ENCODE measurements around the gene USP54.
"Not testable (repeated sequence)": the region's sequence is repeated elsewhere in the genome, so short reads cannot be mapped to it uniquely, and the experiment has no call there.

USP54 gene, protein sequence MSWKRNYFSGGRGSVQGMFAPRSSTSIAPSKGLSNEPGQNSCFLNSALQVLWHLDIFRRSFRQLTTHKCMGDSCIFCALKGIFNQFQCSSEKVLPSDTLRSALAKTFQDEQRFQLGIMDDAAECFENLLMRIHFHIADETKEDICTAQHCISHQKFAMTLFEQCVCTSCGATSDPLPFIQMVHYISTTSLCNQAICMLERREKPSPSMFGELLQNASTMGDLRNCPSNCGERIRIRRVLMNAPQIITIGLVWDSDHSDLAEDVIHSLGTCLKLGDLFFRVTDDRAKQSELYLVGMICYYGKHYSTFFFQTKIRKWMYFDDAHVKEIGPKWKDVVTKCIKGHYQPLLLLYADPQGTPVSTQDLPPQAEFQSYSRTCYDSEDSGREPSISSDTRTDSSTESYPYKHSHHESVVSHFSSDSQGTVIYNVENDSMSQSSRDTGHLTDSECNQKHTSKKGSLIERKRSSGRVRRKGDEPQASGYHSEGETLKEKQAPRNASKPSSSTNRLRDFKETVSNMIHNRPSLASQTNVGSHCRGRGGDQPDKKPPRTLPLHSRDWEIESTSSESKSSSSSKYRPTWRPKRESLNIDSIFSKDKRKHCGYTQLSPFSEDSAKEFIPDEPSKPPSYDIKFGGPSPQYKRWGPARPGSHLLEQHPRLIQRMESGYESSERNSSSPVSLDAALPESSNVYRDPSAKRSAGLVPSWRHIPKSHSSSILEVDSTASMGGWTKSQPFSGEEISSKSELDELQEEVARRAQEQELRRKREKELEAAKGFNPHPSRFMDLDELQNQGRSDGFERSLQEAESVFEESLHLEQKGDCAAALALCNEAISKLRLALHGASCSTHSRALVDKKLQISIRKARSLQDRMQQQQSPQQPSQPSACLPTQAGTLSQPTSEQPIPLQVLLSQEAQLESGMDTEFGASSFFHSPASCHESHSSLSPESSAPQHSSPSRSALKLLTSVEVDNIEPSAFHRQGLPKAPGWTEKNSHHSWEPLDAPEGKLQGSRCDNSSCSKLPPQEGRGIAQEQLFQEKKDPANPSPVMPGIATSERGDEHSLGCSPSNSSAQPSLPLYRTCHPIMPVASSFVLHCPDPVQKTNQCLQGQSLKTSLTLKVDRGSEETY (N-terminal part only)

GRCh38 chr10:73590881-73591799 lies at the start of gene USP54:
Gene USP54 (minus strand): TSS chr10:73591342. CDS start chr10:73575658, 15,684 bp downstream.
- DNase-seq (ENCODE audit: low spot score) = no peak

- no peak for DNase-seq (ENCODE audit: low spot score)
Observed at GRCh38 chr10:73639286-73639685, 48.1 kb upstream of the USP54 start.

GRCh38 chr10:73635781-73636180 lies 44.6 kb upstream of the USP54 start:
- no peak for DNase-seq (ENCODE audit: low spot score)

DNA sequence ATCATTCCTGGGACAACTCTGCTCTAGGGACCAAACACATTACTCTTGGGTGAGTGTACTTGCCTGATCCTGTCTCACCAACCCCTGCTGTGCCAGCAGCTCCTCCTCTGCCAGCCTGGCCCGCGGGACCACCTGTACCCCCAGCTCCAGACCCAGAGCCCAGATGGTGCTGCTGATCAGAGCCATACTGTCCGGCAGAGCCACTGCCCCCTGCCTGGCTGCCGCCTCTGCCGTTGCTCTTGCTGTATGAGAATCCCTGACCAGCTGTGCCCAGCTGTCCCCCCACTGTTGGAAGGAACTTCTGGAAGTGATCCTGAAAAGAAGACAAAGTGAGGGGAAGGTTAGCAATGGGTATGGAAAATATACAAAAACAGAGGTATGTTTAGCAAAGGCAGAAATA lies 43.3 kb upstream of the USP54 start:
- no peak for DNase-seq (ENCODE audit: low spot score)

DNA sequence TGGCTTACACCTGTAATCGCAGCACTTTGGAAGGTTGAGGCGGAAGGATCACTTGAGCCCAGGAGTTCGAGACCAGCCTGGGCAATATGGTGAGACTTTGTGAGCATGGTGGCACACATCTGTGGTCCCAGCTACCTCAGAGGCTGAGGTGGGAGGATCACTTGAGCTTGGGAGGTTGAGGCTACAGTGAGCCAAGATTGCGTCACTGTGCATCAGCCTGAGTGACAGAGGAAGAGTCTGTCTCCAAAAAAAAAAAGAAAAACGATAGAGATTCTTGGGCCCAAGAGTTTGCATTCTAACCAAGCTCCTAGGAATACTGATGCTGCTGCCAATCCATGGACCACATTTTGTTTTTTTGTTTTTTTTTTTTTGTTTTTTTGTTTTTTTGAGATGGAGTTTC lies 38.0 kb upstream of the USP54 start:
- DNase-seq (ENCODE audit: low spot score) = no peak

DNA sequence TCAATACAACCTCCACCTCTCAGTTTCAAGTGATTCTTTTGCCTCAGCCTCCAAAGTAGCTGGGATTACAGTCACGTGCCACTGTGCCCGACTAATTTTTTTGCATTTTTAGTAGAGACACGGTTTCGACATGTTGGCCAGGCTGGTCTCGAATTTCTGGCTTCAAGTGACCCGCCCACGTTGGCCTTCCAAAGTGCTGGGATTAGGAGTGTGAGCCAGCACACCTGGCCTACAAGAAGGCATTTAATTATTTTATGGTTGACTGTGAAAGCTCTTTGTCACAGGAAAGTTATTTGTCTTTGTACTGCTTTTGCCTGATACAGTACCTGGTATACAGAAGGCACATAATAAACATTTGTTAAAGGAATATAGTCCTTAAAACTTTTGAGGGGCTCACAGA lies 37.3 kb upstream of the USP54 start:
- no peak for DNase-seq (ENCODE audit: low spot score)

- no peak for DNase-seq (ENCODE audit: low spot score)
Observed at GRCh38 chr10:73627300-73627699, 36.2 kb upstream of the USP54 start.

- peak; percentile 98 for DNase-seq (ENCODE audit: low spot score)
Observed at GRCh38 chr10:73625884-73626752, 35.0 kb upstream of the USP54 start.

DNA sequence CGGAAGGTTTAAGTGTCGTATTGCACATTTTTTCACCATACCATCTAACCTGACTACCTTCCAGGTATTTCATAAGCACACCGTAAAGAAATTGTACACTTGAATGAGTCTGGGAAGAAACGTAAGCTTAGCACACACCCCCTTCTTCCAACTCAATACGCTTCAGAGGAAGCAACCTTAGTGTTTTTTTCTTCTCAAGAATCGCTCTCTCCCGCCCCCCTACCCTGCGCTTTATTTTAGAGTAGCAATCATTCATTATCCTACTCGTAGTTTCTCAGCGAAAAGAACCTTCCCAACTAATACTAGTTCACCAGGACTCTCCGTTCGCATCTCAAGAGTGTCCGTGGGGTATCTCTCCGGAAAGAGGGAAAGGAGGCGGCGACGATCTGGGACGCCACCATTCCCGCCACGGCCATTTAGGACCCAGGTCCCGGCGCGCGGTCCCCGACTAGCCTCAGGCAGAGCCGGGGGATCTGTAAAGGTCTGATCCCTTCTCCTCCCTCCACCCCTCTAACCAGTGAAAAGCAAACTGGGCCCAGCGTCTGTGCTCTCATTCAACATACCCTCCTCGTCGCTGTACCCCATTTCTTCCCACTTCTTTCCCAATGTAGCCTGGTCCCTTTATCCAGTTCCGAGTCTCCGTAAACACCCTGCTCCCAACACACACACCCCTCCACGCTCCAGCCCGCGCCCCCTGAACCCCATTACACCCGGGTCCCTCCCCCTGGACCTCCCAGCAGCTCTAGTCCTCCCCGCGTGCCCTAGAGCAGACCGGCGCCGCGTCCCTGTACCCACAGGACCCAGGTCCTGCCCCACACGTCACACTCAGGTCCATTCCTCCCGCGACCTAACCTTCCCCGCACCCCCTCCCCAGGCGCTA lies 34.1 kb upstream of the USP54 start:
- DNase-seq (ENCODE audit: low spot score) = peak; percentile 49

DNA sequence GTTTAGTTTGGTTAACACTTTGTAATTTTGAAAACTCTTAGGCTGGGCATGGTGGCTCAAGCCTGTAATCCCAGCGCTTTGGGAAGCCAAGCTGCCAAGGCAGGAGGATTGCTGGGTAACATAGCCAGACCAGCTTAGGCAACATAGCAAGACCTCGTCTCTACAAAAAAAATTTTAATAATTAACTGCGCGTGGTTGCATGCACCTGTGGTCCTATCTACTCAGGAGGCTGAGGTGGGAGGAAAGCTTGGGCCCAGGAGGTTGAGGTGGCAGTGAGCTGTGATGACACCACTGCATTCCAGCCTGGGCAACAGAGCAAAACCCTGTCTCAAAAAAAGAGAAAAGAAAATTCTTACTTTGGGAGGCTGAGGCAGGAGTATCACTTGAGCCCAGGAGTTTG lies 31.9 kb upstream of the USP54 start:
- no peak for DNase-seq (ENCODE audit: low spot score)

DNA sequence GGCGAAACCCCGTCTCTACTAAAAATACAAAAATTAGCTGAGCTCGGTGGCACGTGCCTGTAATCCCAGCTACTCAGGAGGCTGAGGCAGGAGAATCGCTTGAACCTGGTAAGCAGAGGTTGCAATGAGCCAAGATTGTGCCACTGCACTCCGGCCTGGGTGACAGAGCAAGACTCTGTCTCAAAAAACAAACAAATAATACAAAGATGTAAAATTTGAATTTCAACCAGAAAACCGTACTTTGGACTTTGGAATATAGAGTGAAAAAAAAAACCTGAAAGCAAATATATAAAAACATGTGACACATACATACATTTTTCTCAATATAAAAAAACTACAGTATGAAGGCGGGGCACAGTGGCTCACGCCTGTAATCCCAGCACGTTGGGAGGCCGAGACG lies 29.8 kb upstream of the USP54 start:
- not testable (repeated sequence) for DNase-seq (ENCODE audit: low spot score)

DNA sequence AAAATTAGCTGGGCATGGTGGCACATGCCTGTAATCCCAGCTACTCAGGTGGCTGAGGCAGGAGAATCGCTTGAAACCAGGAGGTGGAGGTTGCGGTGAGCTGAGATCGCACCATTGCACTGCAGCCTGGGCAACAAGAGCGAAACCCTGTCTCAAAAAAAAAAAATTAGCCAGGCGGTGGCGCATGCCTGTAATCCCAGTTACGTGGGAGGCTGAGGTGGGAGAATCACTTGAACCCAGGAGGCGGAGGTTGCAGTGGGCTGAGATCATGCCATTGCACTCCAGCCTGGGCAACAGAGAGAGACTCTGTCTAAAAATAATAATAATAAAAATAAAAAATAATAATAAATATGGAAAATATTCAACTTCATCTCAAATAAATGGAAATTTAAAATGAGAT lies 26.0 kb upstream of the USP54 start:
- not testable (repeated sequence) for DNase-seq (ENCODE audit: low spot score)

DNA sequence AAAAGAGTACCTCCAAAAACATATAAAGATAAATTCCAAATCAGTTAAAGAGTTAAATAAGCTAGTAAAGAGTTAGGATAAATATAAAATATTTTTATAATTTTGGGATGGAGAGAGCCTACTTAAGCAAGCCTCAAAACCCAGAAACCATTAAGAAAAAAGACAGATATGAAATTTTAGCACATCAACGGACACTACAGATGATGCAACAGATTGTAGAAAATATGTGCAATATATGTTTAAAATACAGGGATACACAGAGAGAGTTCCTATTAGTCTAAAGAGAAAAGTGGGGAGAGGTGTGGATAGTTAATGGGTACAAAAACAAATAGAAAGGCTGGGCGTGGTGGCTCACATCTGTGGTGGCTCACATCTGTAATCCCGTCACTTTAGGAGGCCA lies 23.6 kb upstream of the USP54 start:
- no peak for DNase-seq (ENCODE audit: low spot score)

- no peak for DNase-seq (ENCODE audit: low spot score)
Observed at GRCh38 chr10:73609116-73609515, 18.0 kb upstream of the USP54 start.

- DNase-seq (ENCODE audit: low spot score) = peak; percentile 32
Observed at GRCh38 chr10:73601486-73601921, 10.4 kb upstream of the USP54 start.

GRCh38 chr10:73597346-73597745 lies 6.2 kb upstream of the USP54 start:
- no peak for DNase-seq (ENCODE audit: low spot score)

DNA sequence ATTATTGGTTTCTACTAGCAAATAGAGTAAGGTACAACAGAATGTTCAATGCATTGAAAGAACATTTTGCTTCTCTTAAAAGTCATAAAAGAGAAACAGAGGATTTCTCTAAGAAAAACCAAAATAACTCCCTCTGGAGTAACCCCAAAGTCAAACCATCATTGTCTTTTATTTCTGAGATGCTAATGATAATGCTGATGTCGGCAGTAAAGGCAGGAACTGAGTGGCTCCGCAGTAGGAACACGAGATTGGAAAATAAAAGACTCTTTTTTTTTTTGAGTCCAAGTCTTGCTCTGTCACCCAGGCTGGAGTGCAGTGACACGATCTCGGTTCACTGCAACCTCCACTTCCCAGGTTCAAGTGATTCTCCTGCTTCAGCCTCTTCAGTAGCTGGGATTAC lies 2.7 kb upstream of the USP54 start:
- DNase-seq (ENCODE audit: low spot score) = no peak

DNA sequence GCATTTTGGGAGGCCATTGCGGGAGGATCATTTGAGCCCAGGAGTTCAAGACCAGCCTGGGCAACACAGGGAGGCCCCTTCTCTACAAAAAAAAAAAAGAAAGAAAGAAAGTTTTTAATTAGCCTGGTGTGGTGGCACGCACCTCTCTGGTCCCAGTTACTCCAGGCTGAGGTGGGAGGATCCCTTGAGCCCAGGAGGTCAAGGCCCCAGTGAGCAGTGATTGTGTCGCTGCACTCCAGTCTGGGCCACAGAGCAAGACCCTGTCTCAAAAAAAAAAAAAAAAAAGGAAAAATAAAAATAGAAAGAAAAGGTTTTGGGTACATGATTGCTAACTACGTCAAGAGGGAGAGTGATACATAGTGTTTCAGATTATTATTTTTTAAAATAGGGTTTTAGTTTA lies 2.0 kb upstream of the USP54 start:
- no peak for DNase-seq (ENCODE audit: low spot score)

- no peak for DNase-seq (ENCODE audit: low spot score)
Observed at GRCh38 chr10:73591935-73592699, 975 bp upstream of the USP54 start.

All from RKO (cell line).